ENCODE data around the gene FCN2. TPM values are rescaled to one million over a fixed set of nuclear protein-coding genes. Genes with fewer than 3 reads are reported as not detected.

The FCN2 gene
- total and polyA plus RNA-seq, 4 donors: 23.6 to 186 (median 121) TPM

DNA sequence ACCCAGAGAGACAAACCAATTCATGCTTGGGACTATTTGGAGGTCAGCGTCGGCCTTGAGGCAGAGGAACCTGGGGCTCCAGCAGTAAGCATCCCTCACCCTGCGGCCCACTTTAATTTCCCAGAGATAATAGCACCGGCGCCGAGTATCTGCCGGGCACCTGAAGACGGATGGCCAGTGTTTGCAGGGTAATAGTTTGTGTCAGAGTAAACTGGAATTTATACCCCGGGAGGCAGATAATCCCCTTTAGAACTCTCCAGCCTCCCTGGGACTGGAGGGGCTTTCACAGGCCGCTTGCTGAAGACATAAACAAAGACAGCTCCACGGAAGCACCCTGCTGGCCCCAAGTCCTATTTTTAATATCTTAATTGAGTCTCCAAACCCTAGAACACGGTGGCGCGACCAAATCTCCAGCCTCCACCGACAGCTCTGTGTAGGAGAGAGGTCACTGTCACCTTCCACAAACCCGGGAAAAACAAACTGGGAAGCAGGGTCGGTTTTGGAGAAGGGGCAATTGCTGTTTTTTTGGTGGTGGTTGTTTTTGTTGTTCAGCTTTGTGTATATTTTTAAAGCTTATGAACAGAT, 54.5 kb downstream of the FCN2 start (continued):
- no peak for TF ChIP-seq CTCF (IDR thresholded peaks at IDR 0.05; ENCODE audit: low read depth, low read length, missing input control)
- TF ChIP-seq RXRA (IDR thresholded peaks at IDR 0.05): no peak
- TF ChIP-seq, protein P1, sequence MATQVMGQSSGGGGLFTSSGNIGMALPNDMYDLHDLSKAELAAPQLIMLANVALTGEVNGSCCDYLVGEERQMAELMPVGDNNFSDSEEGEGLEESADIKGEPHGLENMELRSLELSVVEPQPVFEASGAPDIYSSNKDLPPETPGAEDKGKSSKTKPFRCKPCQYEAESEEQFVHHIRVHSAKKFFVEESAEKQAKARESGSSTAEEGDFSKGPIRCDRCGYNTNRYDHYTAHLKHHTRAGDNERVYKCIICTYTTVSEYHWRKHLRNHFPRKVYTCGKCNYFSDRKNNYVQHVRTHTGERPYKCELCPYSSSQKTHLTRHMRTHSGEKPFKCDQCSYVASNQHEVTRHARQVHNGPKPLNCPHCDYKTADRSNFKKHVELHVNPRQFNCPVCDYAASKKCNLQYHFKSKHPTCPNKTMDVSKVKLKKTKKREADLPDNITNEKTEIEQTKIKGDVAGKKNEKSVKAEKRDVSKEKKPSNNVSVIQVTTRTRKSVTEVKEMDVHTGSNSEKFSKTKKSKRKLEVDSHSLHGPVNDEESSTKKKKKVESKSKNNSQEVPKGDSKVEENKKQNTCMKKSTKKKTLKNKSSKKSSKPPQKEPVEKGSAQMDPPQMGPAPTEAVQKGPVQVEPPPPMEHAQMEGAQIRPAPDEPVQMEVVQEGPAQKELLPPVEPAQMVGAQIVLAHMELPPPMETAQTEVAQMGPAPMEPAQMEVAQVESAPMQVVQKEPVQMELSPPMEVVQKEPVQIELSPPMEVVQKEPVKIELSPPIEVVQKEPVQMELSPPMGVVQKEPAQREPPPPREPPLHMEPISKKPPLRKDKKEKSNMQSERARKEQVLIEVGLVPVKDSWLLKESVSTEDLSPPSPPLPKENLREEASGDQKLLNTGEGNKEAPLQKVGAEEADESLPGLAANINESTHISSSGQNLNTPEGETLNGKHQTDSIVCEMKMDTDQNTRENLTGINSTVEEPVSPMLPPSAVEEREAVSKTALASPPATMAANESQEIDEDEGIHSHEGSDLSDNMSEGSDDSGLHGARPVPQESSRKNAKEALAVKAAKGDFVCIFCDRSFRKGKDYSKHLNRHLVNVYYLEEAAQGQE (IDR thresholded peaks at IDR 0.05): no peak
- no peak for TF ChIP-seq EGR1 (IDR thresholded peaks at IDR 0.05; ENCODE audit: low read depth in 2 of 2)
- TF ChIP-seq TAF1 (conservative IDR thresholded peaks at IDR 0.05): no peak

DNA sequence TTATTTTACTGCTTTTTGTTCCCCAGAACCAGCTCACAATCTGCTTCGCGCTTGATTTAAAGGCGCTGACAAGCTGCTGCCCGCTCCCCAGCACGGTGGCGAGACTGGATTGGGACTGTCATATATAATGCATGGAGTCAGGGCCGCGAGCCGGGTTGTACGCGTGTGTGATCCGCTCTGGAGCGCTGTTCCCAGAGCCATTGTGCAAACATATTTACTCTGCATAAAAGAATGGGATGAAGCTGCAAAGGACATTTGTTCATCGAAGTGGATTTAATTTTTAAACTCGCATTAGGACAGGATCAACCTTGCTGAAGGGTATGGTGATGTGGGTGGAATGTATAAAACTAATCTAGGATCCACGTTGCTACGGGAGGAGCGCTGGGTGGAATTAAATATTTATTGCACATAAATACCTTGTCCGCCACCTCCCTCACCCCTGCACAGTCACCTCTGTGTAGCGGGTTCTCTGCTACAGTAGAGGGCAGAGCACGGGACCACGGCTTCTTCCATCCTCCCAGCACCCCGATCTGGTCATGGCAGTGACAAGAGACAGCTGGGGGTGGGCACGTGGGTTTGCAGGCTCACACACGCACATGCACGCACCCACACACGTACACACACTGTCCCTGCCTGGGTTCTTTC, 55.2 kb downstream of the FCN2 start:
- Histone ChIP-seq H3K9ac (ENCODE audit: low read depth in 1 of 2, low read length in 2 of 2) (no peak overlapping the region), H3K27ac (ENCODE audit: low read depth in 1 of 2, low read length in 2 of 2) (no peak overlapping the region), H3K36me3 (ENCODE audit: control insufficient read depth in 4 of 4, insufficient read depth in 3 of 4, low read depth in 1 of 4, low read length in 3 of 4) (no peaks in the 10 kb centered on the region), H3K4me3 (ENCODE audit: low read depth in 1 of 3, low read length in 3 of 3) (no peak overlapping the region), H3K4me1 (ENCODE audit: control insufficient read depth in 4 of 4, insufficient read depth in 4 of 4, low read length in 3 of 4) (no peaks in the 10 kb centered on the region), H3K27me3 (ENCODE audit: control insufficient read depth in 4 of 4, insufficient read depth in 4 of 4, low read length in 3 of 4) (no peaks in the 10 kb centered on the region), H3K9me3 (ENCODE audit: control insufficient read depth in 4 of 4, low read length in 3 of 4) (no peaks in the 10 kb centered on the region)
- TF ChIP-seq JUND (IDR thresholded peaks at IDR 0.05): no peak
- no peak for TF ChIP-seq SP1 (IDR thresholded peaks at IDR 0.05)
- TF ChIP-seq FOXA2 (IDR thresholded peaks at IDR 0.05): no peak
- TF ChIP-seq EGR1 (IDR thresholded peaks at IDR 0.05; ENCODE audit: low read depth in 2 of 2): no peak
- no peak for TF ChIP-seq HNF4G (IDR thresholded peaks at IDR 0.05)
- no peak for TF ChIP-seq TAF1 (conservative IDR thresholded peaks at IDR 0.05)
- no peak for TF ChIP-seq RAD21 (IDR thresholded peaks at IDR 0.05)
- TF ChIP-seq, protein P2, sequence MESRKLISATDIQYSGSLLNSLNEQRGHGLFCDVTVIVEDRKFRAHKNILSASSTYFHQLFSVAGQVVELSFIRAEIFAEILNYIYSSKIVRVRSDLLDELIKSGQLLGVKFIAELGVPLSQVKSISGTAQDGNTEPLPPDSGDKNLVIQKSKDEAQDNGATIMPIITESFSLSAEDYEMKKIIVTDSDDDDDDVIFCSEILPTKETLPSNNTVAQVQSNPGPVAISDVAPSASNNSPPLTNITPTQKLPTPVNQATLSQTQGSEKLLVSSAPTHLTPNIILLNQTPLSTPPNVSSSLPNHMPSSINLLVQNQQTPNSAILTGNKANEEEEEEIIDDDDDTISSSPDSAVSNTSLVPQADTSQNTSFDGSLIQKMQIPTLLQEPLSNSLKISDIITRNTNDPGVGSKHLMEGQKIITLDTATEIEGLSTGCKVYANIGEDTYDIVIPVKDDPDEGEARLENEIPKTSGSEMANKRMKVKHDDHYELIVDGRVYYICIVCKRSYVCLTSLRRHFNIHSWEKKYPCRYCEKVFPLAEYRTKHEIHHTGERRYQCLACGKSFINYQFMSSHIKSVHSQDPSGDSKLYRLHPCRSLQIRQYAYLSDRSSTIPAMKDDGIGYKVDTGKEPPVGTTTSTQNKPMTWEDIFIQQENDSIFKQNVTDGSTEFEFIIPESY (IDR thresholded peaks at IDR 0.05): no peak
- TF ChIP-seq RXRA (IDR thresholded peaks at IDR 0.05): no peak
- no peak for TF ChIP-seq HNF4A (conservative IDR thresholded peaks at IDR 0.05)
- WGBS: 85% methylated on average over 27 of the region's 27 CpGs
- DNase-seq (ENCODE audit: low spot score): no peak

Data from liver (tissue), 9 donors.